Uterus (tissue), 4 donors: ENCODE measurements around the gene DNAH6. TPM values are rescaled to one million over a fixed set of nuclear protein-coding genes. Genes with fewer than 3 reads are reported as not detected.

Experiments
- DNase-seq, 2 donors: peaks; one replicate each; pipeline ENCODE4 v3.0.0-alpha.2; 2019 to 2020
- H3K27ac ChIP-seq, 2 donors: fragments of 200-600 bp; sonication (generic); 1 replicate in 1 of 2; 2 replicates in 1 of 2; pipeline ENCODE4 v1.5.1; 2016 to 2018
- H3K27me3 ChIP-seq, 2 donors: fragments of 200-600 bp; sonication (generic); one replicate each; pipeline ENCODE4 v1.5.1; 2018 to 2019; ENCODE audit warnings: control low read depth in 1 of 2
- H3K36me3 ChIP-seq, 2 donors: fragments of 200-600 bp; sonication (generic); one replicate each; pipeline ENCODE4 v1.5.1; 2019; ENCODE audit warnings: control low read depth in 1 of 2
- H3K4me1 ChIP-seq, 2 donors: fragments of 200-600 bp; sonication (generic); one replicate each; pipeline ENCODE4 v1.5.1; 2018 to 2019; ENCODE audit warnings: control low read depth in 1 of 2
- H3K4me3 ChIP-seq, 2 donors: fragments of 200-600 bp; sonication (generic); 1 replicate in 1 of 2; 2 replicates in 1 of 2; pipeline ENCODE4 v1.5.1; 2018 to 2019; ENCODE audit warnings: mild to moderate bottlenecking in 1 of 2
- H3K9me3 ChIP-seq, 2 donors: fragments of 200-600 bp; sonication (generic); one replicate each; pipeline ENCODE4 v1.5.1; 2019; ENCODE audit warnings: control low read depth in 1 of 2
- CTCF ChIP-seq, 4 experiments: fragments of 200-600 bp in 2 of 4; fragments of 450-650 bp in 2 of 4; sonication (generic) in 2 of 4; IDR thresholded peaks; one replicate each; pipeline ENCODE4 v1.5.1; 2016 to 2019; ENCODE audit warnings: antibody characterized with exemption in 4 of 4, mild to moderate bottlenecking in 2 of 4, moderate library complexity in 1 of 4
- POLR2A ChIP-seq, 2 donors: fragments of 450-650 bp; IDR thresholded peaks; one replicate each; pipeline ENCODE4 v1.6.1; 2016; ENCODE audit warnings: antibody characterized with exemption in 2 of 2, mild to moderate bottlenecking in 1 of 2, moderate library complexity in 1 of 2
- intact Hi-C: fragments of 100-400 bp; cut with DNase I; formaldehyde crosslinking; loops from one replicate; pipeline ENCODE4 v1.15.1; 2023; ENCODE audit warnings: low total_unique reads
- total RNA-seq, 4 donors: library from RNA; depleted of rRNA in 3 of 4; stranded (reverse); fragments of >200 nt in 3 of 4; gene quantifications; one replicate each; pipeline versions ENCODE4 v1.1.0 to v1.2.4, GENCODE V29; 2014 to 2023
- donor health status: DM: yes; HTN: yes; CAD: no.

The DNAH6 gene
- total RNA-seq, 4 donors from 2014 or later: 1.0 to 8.4 (median 2.7) TPM

- H3K9me3 ChIP-seq: no peaks in the 10 kb centered on the region
- TF ChIP-seq CTCF (IDR thresholded peaks at IDR 0.05) (no peak), POLR2A (IDR thresholded peaks at IDR 0.05) (no peak)
- intact Hi-C loops: no loop called here
- H3K4me1 ChIP-seq: no peaks in the 10 kb centered on the region
- no peak overlapping the region for H3K4me3 ChIP-seq
- H3K27me3 ChIP-seq: no peaks in the 10 kb centered on the region
- H3K36me3 ChIP-seq: no peaks in the 10 kb centered on the region
- H3K27ac ChIP-seq: no peak overlapping the region
- no peak for DNase-seq
These were observed 131.0 kb downstream of the DNAH6 start for GRCh38 chr2:84647267-84647666.

- TF ChIP-seq CTCF (IDR thresholded peaks at IDR 0.05): no peak
- no peak for TF ChIP-seq POLR2A (IDR thresholded peaks at IDR 0.05)
- DNase-seq: no peak
- intact Hi-C loops: no loop called here
- Histone ChIP-seq H3K9me3 (no peaks in the 10 kb centered on the region), H3K27me3 (no peaks in the 10 kb centered on the region), H3K27ac (no peak overlapping the region), H3K4me3 (no peak overlapping the region), H3K4me1 (no peaks in the 10 kb centered on the region), H3K36me3 (no peaks in the 10 kb centered on the region)
These were observed 132.8 kb downstream of the DNAH6 start for GRCh38 chr2:84649058-84649457.

GRCh38 chr2:84649487-84650142, 133.3 kb downstream of the DNAH6 start:
- intact Hi-C loops: no loop called here
- no peaks in the 10 kb centered on the region for H3K9me3 ChIP-seq
- H3K27ac ChIP-seq: no peak overlapping the region
- H3K4me1 ChIP-seq: no peaks in the 10 kb centered on the region
- DNase-seq: no peak
- H3K27me3 ChIP-seq: no peaks in the 10 kb centered on the region
- no peak overlapping the region for H3K4me3 ChIP-seq
- H3K36me3 ChIP-seq: no peaks in the 10 kb centered on the region
- TF ChIP-seq CTCF (IDR thresholded peaks at IDR 0.05) (no peak), POLR2A (IDR thresholded peaks at IDR 0.05) (no peak)

GRCh38 chr2:84652431-84652830, 136.1 kb downstream of the DNAH6 start:
- intact Hi-C loops: no loop called here

GRCh38 chr2:84653302-84653701, 137.0 kb downstream of the DNAH6 start:
- H3K4me1 ChIP-seq: no peaks in the 10 kb centered on the region

More at GRCh38 chr2:84652431-84652830, 136.1 kb downstream of the DNAH6 start:
- Histone ChIP-seq H3K36me3 (no peaks in the 10 kb centered on the region), H3K9me3 (no peaks in the 10 kb centered on the region), H3K4me1 (no peaks in the 10 kb centered on the region), H3K27ac (no peak overlapping the region), H3K27me3 (no peaks in the 10 kb centered on the region), H3K4me3 (no peak overlapping the region)
- no peak for DNase-seq
- TF ChIP-seq POLR2A (IDR thresholded peaks at IDR 0.05) (no peak), CTCF (IDR thresholded peaks at IDR 0.05) (no peak)

More at GRCh38 chr2:84653302-84653701, 137.0 kb downstream of the DNAH6 start:
- Histone ChIP-seq H3K27ac (no peak overlapping the region), H3K9me3 (no peaks in the 10 kb centered on the region), H3K36me3 (no peaks in the 10 kb centered on the region), H3K4me3 (no peak overlapping the region), H3K27me3 (no peaks in the 10 kb centered on the region)
- TF ChIP-seq POLR2A (IDR thresholded peaks at IDR 0.05) (no peak), CTCF (IDR thresholded peaks at IDR 0.05) (no peak)
- intact Hi-C loops: no loop called here
- DNase-seq: no peak
